ENCODE results near the gene TBC1D14.

DNA sequence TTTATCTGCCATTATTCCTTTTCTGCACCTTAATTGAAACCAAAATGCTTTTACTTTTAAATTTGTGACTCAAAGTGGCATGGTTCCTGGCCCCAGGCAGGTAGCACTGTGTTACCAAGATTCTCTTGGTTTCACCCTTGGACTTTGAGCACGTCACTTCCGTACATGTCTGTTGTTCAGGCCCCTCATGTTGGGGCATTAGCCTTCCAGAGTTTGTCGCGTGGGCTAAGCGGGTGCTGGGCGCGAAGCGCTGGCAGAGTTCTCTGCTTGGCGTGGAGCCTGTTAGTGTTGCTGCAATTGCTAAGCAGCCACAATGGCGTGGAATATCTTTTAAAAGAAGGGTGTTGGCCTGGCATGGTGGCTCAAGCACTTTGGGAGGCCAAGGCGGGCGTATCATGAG is 119.6 kb downstream of the TBC1D14 start:
- TF ChIP-seq CTCF (IDR thresholded peaks at IDR 0.05 in 4 of 5, conservative IDR thresholded peaks at IDR 0.05 in 1 of 5) (no peak), POLR2A (IDR thresholded peaks at IDR 0.05) (no peak)

All from gastrocnemius medialis (tissue), 4 donors.